Aortic smooth muscle cell (primary cell): Measurements from ENCODE around the gene DIRAS1. TPM values are rescaled to one million over a fixed set of nuclear protein-coding genes. Genes with fewer than 3 reads are reported as not detected.

ENCODE experiments used
- total RNA-seq: library from RNA; depleted of rRNA; stranded (reverse); fragments of >200 nt; gene quantifications from 2 replicates; pipeline ENCODE4 v1.2.3, GENCODE V29; 2014

The DIRAS1 gene
- 0.66 and 2.9 TPM in 2 replicates for total RNA-seq

GRCh38 chr19:2720777-2721569 is at the start of gene DIRAS1:
Gene DIRAS1 (minus strand): TSS chr19:2721372. CDS start chr19:2717806, 3,566 bp downstream.

GRCh38 chr19:2739602-2740313 is 18.6 kb upstream of the DIRAS1 start, which contains the start of gene SLC39A3:
Gene SLC39A3 (minus strand): TSS chr19:2740017. CDS start chr19:2737257, 2,760 bp downstream.

GRCh38 chr19:2702170-2703076 is 18.7 kb downstream of the DIRAS1 start, which contains the start of gene GNG7:
Gene GNG7 (minus strand): TSS chr19:2702694. CDS start chr19:2520688, 182,006 bp downstream.

Other genes starting within 250 kb of the DIRAS1 start
- gene GADD45B, start 245.2 kb downstream of the DIRAS1 start, total RNA-seq, result 14.8 and 28.1 TPM in 2 replicates
- gene GNG7, start 18.7 kb downstream of the DIRAS1 start, total RNA-seq, result under 0.01 and 0.12 TPM in 2 replicates
- 23.2 and 26.8 TPM in 2 replicates for gene SLC39A3, start 18.6 kb upstream of the DIRAS1 start, total RNA-seq
- gene SGTA, start 61.9 kb upstream of the DIRAS1 start, total RNA-seq, result 22.2 and 28.7 TPM in 2 replicates
- gene THOP1, start 64.1 kb upstream of the DIRAS1 start, total RNA-seq, result 62.2 and 78.1 TPM in 2 replicates
- gene ZNF554, start 98.5 kb upstream of the DIRAS1 start, total RNA-seq, result 3.0 and 3.3 TPM in 2 replicates
- gene ZNF555, start 120.1 kb upstream of the DIRAS1 start, total RNA-seq, result 4.6 and 5.5 TPM in 2 replicates
- 0.26 TPM in 1 of 2 replicates, not detected in the other for gene ZNF556, start 146.0 kb upstream of the DIRAS1 start, total RNA-seq
- 3.9 and 4.2 TPM in 2 replicates for gene ZNF57, start 179.6 kb upstream of the DIRAS1 start, total RNA-seq
- 3.2 and 3.3 TPM in 2 replicates for gene ZNF77, start 223.6 kb upstream of the DIRAS1 start, total RNA-seq